Panc1 (cell line): ENCODE data around the gene MXRA8. TPM values are rescaled to one million over a fixed set of nuclear protein-coding genes. Genes with fewer than 3 reads are reported as not detected.

Source experiments
- ATAC-seq: fragments of 200-7000 bp; cut with Tn5 transposase; 2 replicates; pipeline ENCODE4 v1.9.1; 2020; ENCODE audit warnings: mild to moderate bottlenecking, moderate library complexity
- BruUV-seq: library from RNA; stranded (reverse); fragments of 400-500 nt; replicated peaks from 2 replicates; lab custom pipeline; 2021; lab: Mats Ljungman, UMichigan
- CTCF ChIA-PET: fragments of 300-600 bp; sonication (Branson Sonifier 250); formaldehyde crosslinking; loops from one replicate; lab custom pipeline; 2022; ENCODE audit warnings: antibody characterized with exemption; lab: Charles Lee
- POLR2A ChIA-PET: fragments of 300-600 bp; sonication (Branson Sonifier 250); formaldehyde crosslinking; loops from one replicate; lab custom pipeline; 2022; ENCODE audit warnings: antibody characterized with exemption; lab: Charles Lee
- DNase-seq: peaks from one replicate; pipeline ENCODE4 v3.0.0-alpha.2; 2010; ENCODE audit warnings: low read depth, low spot score
- H3K27ac ChIP-seq: 2 replicates; pipeline ENCODE4 v1.5.1; 2011; ENCODE audit warnings: mild to moderate bottlenecking, low read length, inconsistent platforms
- H3K27me3 ChIP-seq: fragments of 200-500 bp; sonication (Bioruptor generic); 2 replicates; pipeline ENCODE4 v1.6.0; 2014; ENCODE audit warnings: low read length, inconsistent platforms; ENCODE audit not compliant: control insufficient read depth, insufficient read depth
- H3K36me3 ChIP-seq: fragments of 200-500 bp; sonication (Bioruptor generic); 2 replicates; pipeline ENCODE4 v1.5.1; 2014; ENCODE audit warnings: inconsistent platforms, mild to moderate bottlenecking, low read length, moderate library complexity; ENCODE audit not compliant: control insufficient read depth, insufficient read depth
- H3K4me1 ChIP-seq: 2 replicates; pipeline ENCODE4 v1.5.1; 2011; ENCODE audit warnings: inconsistent platforms, mild to moderate bottlenecking, low read length, moderate library complexity; ENCODE audit not compliant: control insufficient read depth, insufficient read depth
- H3K4me3 ChIP-seq, 2 experiments: 2 replicates each; pipeline ENCODE4 v1.5.1; 2011 to 2012; ENCODE audit warnings: low read depth in 2 of 2, low read length in 2 of 2, mild to moderate bottlenecking in 2 of 2, inconsistent platforms in 1 of 2, moderate library complexity in 1 of 2
- H3K9me3 ChIP-seq: fragments of 200-500 bp; sonication (Bioruptor generic); 2 replicates; pipeline ENCODE4 v1.5.1; 2014; ENCODE audit warnings: low read depth, mild to moderate bottlenecking, inconsistent platforms, low read length, moderate library complexity; ENCODE audit not compliant: control insufficient read depth, insufficient read depth
- CTCF ChIP-seq: fragments of 450-650 bp; IDR thresholded peaks from 2 replicates; pipeline ENCODE4 v1.5.1; 2017; ENCODE audit warnings: mild to moderate bottlenecking
- POLR2AphosphoS5 ChIP-seq: IDR thresholded peaks from 2 replicates; pipeline ENCODE4 v1.6.1; 2012; ENCODE audit warnings: mild to moderate bottlenecking, low read depth, low read length, moderate library complexity
- SIN3A ChIP-seq: IDR thresholded peaks from 2 replicates; pipeline ENCODE4 v1.6.1; 2012; ENCODE audit warnings: low read depth, mild to moderate bottlenecking, low read length, moderate library complexity, borderline replicate concordance; ENCODE audit not compliant: insufficient read depth
- TCF7L2 ChIP-seq: IDR thresholded peaks from 2 replicates; pipeline ENCODE4 v1.6.1; 2011; ENCODE audit warnings: mild to moderate bottlenecking, low read depth, low read length, inconsistent platforms
- in situ Hi-C: cut with HindIII; loops from 2 replicates; pipeline ENCODE4 v1.10.0; 2016; ENCODE audit warnings: low sequenced_read_pairs, low pct_unique_long_range_greater_than_20kb
- intact Hi-C: fragments of 100-400 bp; cut with micrococcal nuclease; formaldehyde crosslinking; loops from one replicate; pipeline ENCODE4 v1.10.0; 2022; ENCODE audit not compliant: unreplicated experiment
- total RNA-seq: library from RNA; stranded (reverse); gene quantifications from one replicate; pipeline ENCODE4 v1.2.1, GENCODE V29; 2021; ENCODE audit not compliant: unreplicated experiment
- TF ChIP-seq, protein P1 (sequence below), 2 experiments: IDR thresholded peaks; 2 replicates each; pipeline ENCODE4 v1.6.1; 2011 to 2012; ENCODE audit warnings: low read depth in 2 of 2, control low read depth in 1 of 2, low read length in 1 of 2, mild to moderate bottlenecking in 1 of 2, moderate library complexity in 1 of 2; ENCODE audit not compliant: insufficient read depth in 1 of 2

Gene MXRA8
- total RNA-seq, 1 experiment from 2014 or later = 96.0 TPM

GRCh38 chr1:1373815-1374588 lies 15.6 kb upstream of the MXRA8 start:
- in situ Hi-C loops = no loop called here
- ATAC-seq = no peak
- no peaks in the 10 kb centered on the region for H3K27me3 ChIP-seq
- peaks cover 32% of the 10 kb centered on the region for H3K4me1 ChIP-seq
- peak overlapping the region; percentile 90 for H3K27ac ChIP-seq
- TSS peak; percentile 96 for BruUV-seq
- ChIA-PET POLR2A (interaction anchor here (0.5 kb wide), 1 partner anchor 14 kb away, joined by 8 read pairs; no protein-coding TSS in a partner anchor), CTCF (no interaction called here)
- peak overlapping the region; percentile 72 to 97 for H3K4me3 ChIP-seq
- intact Hi-C loops = no loop called here
- no peaks in the 10 kb centered on the region for H3K9me3 ChIP-seq
- no peak for DNase-seq
- TF ChIP-seq CTCF (no peak), POLR2AphosphoS5 (no peak), TCF7L2 (no peak), SIN3A (no peak)
- TF ChIP-seq, protein P1, sequence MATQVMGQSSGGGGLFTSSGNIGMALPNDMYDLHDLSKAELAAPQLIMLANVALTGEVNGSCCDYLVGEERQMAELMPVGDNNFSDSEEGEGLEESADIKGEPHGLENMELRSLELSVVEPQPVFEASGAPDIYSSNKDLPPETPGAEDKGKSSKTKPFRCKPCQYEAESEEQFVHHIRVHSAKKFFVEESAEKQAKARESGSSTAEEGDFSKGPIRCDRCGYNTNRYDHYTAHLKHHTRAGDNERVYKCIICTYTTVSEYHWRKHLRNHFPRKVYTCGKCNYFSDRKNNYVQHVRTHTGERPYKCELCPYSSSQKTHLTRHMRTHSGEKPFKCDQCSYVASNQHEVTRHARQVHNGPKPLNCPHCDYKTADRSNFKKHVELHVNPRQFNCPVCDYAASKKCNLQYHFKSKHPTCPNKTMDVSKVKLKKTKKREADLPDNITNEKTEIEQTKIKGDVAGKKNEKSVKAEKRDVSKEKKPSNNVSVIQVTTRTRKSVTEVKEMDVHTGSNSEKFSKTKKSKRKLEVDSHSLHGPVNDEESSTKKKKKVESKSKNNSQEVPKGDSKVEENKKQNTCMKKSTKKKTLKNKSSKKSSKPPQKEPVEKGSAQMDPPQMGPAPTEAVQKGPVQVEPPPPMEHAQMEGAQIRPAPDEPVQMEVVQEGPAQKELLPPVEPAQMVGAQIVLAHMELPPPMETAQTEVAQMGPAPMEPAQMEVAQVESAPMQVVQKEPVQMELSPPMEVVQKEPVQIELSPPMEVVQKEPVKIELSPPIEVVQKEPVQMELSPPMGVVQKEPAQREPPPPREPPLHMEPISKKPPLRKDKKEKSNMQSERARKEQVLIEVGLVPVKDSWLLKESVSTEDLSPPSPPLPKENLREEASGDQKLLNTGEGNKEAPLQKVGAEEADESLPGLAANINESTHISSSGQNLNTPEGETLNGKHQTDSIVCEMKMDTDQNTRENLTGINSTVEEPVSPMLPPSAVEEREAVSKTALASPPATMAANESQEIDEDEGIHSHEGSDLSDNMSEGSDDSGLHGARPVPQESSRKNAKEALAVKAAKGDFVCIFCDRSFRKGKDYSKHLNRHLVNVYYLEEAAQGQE (IDR thresholded peaks at IDR 0.05; ENCODE audit: insufficient read depth in 1 of 2, low read depth in 2 of 2, low read length in 1 of 2) = no peak
- peaks cover 16% of the 10 kb centered on the region; the same call in 1 of the 2 replicates for H3K36me3 ChIP-seq

GRCh38 chr1:1373051-1373814 lies 14.9 kb upstream of the MXRA8 start:
- Histone ChIP-seq H3K4me1 (peaks cover 32% of the 10 kb centered on the region), H3K27ac (peak overlapping the region; percentile 90), H3K4me3 (peak overlapping the region; percentile 72 to 97), H3K9me3 (no peaks in the 10 kb centered on the region), H3K36me3 (peaks cover 16% of the 10 kb centered on the region; the same call in 1 of the 2 replicates), H3K27me3 (no peaks in the 10 kb centered on the region)
- CTCF ChIA-PET = interaction anchor here (1.8 kb wide), 1 partner anchor 27 kb away, joined by 8 read pairs; no protein-coding TSS in a partner anchor
- DNase-seq (no peak), ATAC-seq (no peak)
- no TSS peak for BruUV-seq
- intact Hi-C loops (no loop called here), in situ Hi-C loops (no loop called here)
- POLR2A ChIA-PET = interaction anchor here (0.5 kb wide), 1 partner anchor 15 kb away, joined by 8 read pairs; no protein-coding TSS in a partner anchor
- TF ChIP-seq CTCF = no peak
- no peak for TF ChIP-seq SIN3A
- no peak for TF ChIP-seq POLR2AphosphoS5
- TF ChIP-seq, protein P1 (IDR thresholded peaks at IDR 0.05; ENCODE audit: insufficient read depth in 1 of 2, low read depth in 2 of 2, low read length in 1 of 2) = no peak
- no peak for TF ChIP-seq TCF7L2
